DMS114 treated with DMSO at 0.1 percent for 48 hours (cell line): ENCODE measurements around the gene TMEM127.
"Not testable (repeated sequence)": the region's sequence is repeated elsewhere in the genome, so short reads cannot be mapped to it uniquely, and the experiment has no call there.

Source experiments
- DNase-seq: peaks from one replicate; lab custom pipeline; 2025; ENCODE audit not compliant: unreplicated experiment; lab: John Stamatoyannopoulos, UW

TMEM127 gene

DNA sequence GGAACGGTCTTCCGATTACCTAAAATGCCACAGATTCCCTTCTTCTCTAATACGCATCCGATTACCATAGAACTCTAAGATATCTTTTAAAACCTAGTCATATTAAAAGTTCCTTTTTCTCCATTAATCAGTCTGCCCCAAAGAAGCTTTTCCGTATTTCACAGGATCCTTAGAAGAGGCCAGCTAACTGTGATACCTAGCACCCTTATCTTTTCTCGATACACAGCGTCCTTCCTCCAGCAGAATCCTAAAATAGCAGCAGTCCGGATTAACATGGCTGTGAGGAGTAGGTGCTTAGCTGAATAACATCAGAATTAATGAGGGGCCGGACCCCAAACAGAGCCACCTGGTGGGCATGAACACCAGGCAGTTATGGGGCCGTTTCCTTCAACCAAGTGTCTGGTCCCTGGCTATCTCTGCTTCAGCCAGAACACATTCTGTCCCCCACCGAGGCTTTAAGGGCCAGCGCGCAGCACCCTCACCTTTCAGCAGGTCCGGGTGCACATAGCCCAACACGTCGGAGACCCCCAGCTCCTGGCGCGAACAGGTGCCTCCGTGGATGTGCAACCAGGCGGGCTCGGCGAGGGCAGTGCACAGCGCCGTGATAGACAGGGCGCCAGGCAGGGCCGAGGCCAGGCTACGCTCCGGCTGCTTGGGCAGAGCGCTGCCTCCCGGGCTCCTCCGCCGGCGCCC is 995 bp downstream of the TMEM127 start:
- peak; percentile 14 for DNase-seq

DNA sequence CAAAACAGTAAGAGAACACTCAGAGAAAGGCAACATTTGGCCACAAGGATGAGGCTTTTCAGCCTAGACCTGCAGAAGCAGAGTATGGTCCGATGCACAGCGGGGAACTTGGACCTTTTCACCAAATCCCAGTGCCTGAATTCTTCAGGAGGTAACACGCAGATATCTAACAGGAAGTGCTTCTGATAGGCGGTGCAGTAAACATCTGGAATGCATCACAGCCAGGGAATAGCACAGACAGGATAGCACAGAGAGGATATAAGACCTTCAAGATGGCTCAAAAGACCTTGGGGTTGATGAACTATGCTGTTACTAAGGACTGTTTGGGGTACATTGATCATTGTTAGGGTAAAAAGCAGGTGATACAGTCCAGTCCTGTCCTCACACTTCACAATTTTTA is 1.7 kb downstream of the TMEM127 start:
- DNase-seq: no peak

DNA sequence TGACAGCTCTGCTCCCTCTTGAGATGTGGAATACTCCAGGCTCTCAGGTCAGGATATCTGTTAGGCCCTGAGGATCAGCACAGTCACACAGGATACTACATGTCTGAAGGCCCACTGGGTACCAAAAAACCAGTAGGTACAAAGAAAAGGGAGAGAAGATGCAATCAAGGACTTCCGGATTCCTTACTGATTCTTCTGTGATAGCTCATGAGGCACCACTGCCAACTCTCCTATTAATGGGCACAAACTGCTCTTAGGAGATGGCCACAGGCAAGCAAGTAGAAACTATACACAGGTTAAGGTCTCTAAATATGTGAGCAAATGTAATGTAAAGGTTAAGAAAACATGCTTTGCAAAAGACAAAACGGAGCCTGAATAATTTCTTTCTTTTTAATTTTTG is 3.5 kb downstream of the TMEM127 start:
- DNase-seq: no peak

DNA sequence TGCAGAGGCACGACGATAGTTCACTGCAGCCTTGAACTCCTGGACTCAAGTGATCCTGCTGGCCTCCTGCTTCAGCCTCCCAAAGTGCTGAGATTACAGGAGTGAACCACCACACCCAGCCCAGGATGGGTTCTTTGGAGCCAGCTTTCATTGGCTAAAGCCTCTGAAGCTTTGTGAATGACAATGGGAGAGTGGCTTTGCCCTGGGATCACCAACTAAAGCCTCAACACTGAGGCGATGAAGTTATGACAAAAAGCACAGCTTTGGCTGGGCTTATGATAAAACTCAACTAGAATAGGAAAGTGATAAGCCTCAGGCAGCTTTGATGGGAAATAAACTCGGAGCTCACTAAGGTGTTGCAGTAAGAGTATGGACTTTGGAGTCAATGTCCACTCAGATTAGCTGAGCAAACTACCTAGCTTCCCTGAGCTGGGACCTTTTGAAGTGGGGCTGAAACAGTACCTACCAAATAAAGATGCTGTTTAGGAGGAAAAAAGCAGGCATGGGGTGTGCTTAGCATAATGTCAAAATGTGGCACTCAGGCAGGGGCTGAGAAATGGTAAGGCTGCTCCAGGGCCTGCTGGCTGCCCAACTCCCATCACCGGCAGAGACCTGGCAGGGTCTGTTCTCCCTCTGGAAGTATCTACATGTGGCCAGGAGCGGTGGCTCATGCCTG is 4.3 kb downstream of the TMEM127 start:
- no peak for DNase-seq

DNA sequence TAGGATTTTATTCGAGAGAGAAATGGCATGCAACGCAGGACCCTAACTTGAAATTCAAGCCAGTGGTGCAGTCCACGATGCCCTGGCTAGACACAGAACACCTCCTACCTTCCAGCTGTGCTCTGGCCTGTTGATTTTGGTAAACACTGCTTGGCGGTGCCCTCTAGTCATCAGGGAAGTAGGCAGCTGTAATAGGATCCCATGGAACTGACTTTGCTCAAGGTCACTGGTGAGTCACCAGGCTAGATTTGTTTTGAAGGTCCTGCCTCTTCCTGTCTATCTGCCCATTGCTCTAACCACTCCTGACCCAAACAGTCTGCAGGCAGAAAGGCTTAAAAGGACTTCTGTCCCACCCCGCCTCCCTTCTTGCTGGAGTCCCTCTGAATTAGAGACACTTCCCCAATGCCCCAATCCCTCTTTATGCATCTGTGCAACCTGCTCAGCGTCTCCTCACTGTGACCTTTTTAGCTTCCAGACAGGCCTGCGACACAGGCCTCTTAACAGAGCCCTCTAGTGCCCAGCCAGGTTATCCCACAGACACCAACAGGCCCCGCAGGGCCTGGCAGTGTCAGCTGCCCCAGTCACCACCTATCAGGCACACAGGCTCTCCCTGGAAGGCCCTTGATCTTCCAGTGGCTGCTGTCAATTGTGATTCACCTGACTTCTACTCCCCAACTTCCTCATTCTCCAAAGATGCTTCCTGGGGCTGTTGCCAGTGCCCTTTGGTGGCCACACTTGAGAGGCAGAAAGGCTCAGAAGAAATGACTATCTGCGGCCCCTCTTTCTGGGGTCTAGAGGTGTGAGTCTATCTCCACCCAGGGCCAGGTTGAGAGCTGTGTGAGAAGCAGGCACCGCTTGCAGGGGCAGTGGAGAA is 5.2 kb downstream of the TMEM127 start:
- DNase-seq: no peak

DNA sequence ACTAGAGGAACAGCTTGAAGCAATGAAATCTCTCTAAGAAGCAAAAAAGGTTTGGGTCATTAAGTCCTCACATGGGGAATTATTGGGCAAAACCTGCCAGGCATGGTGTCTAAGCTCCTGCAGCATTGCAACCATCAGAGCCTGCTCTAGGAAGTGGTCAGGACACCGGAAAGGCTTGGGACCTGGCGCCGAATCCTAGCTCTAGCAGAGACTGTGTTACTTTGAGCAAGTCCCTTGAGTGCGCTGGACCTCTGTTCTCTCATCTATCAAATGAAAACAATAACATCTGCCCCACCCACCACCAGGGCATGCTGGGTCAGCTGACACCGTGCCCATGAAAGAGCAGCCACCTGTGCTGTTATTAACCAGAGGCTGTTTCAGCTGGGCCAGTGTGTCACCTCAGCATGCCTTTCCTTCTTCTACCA is 6.3 kb downstream of the TMEM127 start:
- no peak for DNase-seq

DNA sequence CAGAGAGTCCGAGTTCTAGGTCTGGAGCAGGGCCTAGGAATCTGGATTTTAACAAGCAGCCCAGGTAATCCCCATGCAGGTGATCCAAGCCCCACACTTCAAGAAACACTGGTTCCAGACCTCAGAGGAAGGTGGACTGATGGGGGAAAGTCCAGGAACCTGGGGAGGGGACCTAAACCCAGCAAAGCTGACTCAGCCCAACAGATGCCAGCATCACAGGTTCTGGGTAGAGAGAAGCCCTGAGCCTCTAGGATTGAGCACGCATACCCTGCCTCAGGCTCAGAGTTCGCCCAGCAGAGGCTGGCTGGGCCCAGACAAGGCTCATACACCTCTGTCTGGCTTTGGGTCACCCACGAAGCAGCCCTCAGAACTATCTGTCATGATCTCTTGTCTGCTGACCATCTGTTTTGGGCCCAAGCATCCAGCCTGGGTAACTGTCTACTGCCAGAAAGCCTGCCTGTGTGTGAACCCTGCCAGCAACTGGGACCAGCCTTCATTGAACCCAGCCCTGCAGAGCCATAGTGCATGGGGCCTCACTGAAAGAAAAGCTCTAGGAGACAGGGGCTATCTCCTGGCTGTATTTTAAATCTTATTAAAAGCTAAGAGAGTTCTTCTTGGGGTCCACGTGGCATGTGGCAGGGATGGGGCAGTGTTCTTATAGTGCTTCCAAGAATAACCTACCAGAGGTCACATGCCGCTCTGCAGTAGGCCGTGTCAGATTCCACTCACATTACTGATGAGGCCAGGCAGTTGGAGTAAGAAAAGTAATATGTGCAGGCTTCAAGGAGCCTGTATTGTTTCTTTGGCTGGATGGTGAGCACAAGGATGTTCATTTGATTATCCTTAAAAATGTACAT is 7.4 kb downstream of the TMEM127 start:
- no peak for DNase-seq

DNA sequence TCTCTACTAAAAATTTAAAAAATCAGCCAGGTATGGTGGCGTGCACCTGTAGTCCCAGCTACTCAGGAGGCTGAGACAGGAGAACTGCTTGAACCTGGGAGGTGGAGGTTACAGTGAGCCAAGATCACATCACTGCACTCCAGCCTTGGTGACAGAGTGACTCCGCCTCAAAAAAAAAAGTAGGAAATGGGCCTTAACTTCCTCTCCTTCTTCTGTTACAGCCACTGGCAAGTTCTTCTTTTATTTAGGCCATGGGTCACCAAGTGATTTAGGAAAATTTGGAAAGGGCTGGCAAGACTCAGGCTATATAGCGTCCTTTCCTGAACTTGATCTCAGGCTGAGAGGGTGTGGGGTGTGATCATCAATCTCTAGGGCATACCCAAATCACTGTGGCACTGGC is 8.1 kb downstream of the TMEM127 start:
- not testable (repeated sequence) for DNase-seq

DNA sequence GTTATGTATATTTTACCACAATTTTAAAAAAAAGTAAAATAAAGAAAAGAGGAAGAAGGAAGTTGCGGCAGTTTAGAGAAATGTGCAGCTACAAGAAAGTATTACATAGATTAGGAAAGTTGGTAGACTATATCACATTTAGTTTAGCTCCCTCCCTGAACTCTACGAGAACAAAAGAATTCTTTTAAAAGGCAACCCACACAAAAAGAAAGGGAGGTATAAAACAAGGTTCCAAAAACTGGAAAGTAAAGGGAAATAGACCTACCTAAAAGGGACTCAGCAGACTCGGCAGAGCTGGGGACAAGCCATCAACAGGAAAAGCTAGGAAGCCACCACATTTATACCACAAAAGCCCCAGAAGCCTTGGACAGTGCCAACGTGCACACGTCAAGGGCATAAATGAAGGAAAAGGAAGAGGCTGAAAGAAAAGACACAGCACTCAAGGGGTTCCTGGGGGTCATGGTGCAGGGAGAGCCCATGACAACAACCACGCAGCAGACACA is 9.1 kb downstream of the TMEM127 start:
- DNase-seq: no peak

DNA sequence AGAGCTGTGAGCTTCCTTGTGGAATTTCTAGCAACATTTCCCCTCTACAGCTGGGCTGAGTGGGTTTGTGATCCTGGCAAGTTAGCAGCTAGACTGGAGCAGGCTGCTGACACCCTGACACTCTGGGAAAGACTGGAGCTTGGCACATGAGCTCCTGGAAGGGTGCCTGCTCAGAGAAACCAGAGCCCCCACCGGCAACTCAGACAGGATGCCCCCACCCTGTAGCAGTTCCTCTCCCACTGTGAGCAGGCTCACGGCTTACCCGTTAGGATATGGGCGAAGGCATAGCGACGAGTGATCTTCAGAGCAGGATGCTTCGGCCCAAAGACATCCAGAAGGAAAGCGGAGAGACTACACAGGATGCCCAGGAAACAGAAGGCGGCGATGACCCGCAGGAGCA is 11.2 kb downstream of the TMEM127 start:
- no peak for DNase-seq

DNA sequence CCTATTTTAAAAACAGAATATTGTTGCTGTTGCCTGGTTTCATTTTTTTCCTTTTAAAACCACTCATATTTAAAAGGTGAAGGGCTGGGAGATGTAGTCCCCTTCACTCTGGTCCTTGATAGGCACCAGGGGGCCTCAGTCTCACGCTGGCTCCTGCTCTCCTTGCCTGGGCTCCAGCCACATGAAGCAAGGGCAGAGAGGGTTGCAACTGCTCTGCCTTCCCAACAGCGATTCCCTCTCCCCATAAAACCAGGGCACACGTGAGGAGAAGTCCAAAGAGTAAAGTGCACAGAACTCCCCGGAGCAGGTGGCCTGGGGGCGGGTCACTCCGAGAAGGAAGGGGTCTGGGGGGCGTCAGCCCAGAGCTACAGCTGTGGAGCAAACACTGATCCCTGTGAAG is 12.8 kb downstream of the TMEM127 start:
- no peak for DNase-seq

DNA sequence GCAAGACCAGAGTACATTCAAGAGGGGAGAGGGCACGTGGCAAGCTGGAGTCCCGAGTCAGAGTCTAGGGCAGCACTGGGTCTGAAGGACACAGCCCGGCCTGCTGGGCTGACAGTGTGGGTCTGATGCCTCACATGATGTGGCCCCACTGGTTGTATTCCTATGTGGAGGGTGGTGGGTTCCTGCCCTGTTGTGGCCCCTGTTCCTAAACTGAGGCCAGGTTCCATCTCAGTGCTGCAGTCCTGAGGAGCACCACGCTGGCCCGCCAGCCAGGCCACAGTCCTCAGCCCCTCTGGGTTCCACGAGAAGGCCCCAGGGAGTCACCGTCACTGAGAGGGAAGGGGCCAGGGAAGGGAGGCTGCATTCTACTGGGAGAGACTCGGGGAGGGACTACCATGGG is 13.3 kb downstream of the TMEM127 start:
- DNase-seq: no peak

DNA sequence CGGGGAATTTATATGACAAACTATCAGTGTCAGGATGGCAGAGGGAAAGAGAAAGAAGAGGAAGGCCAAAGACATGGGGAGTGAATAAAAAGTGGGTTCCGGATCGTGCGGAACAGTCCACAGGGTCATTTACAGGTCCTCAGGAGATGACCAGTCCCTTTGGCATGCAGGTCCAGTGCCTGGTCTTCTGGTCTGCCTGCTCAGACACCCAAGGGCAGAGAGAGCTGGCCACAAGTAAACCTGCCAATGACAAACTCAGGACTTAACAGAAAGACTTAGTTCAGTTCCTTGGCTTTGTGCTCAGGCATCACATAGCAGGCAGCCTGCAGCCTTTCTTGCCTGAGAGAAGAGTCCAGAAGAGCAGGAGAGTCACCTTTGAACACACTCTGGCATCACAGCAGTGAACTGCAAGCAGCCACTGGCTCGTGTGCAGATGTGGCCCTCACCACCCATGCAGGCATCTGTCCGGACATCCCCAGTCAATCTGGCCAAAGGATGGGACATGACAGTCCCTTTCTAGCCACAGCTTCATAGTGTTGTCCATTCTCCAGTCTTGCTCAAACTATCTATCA is 14.0 kb downstream of the TMEM127 start:
- DNase-seq: no peak

DNA sequence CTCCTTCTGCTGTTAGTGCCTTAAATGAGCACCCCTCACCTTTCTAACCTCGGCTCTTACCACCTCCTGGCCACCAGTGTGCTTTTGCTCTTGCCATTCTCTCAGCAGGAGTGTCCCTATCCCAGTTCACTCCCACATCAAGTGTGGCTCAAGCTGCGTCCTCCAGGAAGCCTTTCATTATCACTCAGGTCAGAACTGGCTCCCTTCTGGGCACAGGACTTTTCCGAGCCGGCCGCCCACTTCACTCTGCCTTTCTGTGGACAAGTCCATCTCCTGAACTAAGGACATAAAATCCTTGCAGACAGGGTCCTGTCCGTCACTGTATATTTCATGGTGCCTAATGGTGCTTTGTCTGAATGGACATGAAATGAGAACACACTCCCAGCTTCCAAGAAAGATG is 15.6 kb downstream of the TMEM127 start:
- no peak for DNase-seq

DNA sequence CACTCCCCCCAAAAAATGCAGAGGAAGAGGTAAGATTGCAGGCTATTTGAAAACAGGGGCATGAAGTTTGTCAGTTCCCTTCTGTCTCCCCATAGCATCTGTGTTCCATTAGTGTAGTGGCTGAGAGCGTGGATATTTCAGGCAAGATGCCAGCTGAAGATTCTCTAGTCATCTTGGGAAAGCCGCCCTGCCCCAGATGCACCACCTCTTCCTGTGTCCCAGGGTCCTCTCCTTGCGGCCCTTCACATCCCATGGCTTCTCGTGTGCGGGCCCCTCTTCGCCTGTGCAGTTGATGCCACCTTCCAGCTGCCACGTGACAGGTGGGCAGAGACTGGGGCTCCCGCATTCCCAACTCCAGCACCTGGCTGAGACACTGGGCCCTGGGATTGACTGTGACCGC is 16.1 kb downstream of the TMEM127 start:
- DNase-seq: no peak

DNA sequence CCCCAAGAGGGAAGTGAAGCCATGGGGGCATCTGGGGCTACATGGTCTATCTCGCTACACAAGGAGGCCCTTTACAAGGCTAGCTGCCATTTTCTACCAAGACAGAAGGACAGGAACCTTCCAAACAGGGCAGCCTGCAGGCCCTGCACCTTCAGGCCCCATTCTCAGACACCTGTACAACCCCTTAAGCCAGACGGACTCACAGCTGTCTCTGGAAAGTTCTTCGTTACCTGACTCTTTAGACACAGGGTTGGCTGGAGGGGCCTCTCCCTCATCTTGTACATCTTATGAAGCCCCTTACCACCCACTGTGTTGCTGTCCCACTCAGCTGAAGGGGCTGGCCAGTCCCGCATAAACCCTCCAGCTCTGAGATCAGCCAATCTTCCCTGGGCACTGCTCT is 17.2 kb downstream of the TMEM127 start:
- DNase-seq: no peak

DNA sequence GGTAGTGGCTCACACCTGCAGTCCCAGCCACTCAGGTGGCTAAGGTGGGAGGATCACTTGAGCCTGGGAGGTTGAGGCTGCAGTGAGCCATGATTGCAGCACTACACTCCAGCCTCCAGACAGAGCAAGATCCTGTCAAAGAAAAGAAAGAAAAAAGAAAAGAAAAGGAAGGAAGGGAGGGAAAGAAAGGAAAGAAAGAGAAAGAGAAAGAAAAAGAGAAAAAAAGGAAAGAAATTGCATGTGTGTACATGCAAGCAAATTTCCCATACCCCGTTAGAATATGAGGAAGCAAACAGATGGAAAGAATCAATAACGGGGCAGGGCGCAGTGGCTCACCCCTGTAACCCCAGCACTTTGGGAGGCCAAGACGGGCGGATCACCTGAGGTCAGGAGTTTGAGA is 17.9 kb downstream of the TMEM127 start:
- DNase-seq: no peak

DNA sequence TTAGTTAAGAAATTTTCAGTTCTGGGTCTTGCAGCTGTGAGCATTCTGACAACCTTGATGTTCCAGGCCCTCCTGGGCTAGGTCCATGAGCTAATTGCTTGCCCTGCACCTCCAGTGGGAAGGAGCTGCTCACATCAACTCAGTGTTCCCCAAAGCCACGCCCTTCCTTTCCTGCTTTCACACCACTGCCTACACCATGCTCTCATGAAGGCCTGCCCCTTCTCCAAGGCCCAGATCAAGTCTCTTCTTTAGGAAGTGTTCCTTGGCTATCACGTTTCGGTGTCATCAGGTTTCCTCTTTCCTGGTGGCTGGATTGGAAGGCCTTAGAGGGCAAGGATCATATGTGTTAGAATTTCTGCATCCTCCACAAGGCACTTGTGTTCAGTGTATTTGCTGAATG is 18.8 kb downstream of the TMEM127 start:
- no peak for DNase-seq

DNA sequence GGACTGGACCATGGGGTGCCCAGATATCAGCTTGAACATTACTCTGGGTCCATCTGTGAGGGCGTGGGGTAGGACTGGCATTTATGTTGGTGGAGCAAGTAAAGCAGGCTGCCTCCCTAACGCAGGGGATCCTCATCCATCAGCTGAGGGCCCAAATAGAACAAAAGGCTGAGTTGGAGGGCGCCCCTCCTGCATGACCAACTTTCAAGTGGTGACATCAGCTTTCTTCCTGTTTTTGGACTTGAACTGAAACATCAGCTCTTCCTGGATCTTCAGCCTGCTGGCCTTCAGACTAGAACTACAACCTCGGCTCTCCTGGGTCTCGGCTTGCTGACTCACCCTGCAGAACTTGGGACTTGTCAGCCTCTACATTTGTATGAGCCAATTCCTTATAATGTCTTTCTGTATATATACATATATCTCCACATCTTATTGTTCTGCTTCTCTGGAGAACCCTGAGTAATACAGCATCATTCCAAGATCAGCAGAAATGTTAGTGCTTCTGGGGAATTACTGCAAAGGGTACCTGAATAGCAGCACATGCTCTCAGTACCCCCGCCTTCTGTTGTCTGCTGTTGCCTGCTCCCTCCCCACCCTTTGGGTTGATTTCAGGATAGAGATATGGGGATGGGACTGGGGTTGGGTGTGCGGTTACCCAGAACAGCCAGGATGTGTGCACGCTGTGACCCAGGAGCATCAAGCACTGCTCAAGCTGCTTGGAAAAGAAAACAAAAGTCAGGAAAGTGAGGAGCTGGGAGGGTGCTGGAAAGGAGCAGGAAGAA is 20.0 kb downstream of the TMEM127 start:
- DNase-seq: no peak

DNA sequence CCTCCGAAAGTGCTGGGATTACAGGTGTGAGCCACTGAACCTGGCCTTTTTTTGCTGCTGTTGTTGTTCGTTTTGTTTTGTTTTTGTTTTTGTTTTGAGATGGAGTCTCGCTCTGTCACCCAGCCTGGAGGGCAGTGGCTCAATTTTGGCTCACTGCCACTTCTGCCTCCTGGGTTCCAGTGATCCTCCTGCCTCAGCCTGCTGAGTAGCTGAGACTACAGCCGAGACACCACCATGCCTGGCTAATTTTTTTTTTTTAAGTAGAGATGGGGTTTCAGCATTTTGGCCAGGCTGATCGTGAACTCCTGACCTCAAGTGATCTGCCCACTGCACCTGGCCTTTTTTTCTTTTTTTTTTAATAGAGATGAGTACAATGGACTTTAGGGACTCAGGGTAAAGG is 22.0 kb downstream of the TMEM127 start:
- no peak for DNase-seq
